HS-27A (cell line): ENCODE results near the gene MGAT5B.

Experiments
- DNase-seq: peaks from one replicate; pipeline ENCODE4 v3.0.0-alpha.2; 2012; ENCODE audit warnings: low read depth, missing footprints

Gene MGAT5B

DNA sequence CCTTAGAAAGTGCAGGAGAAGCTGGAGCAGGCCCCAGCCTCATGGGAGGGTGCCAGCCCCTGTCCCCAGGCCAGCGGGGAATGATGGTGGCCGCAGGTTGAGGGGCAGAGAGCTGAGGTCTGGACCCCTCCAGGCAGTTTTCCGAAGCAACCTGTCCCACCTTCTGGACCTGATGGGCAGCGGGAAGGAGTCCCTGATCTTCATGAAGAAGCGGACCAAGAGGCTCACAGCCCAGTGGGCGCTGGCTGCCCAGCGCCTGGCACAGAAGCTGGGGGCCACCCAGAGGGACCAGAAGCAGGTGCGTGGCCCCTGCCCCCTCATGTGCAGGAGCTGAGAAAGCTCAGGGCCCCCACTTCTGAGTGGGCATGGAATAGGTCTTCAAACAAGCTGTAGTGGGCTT lies 36.8 kb downstream of the MGAT5B start:
- DNase-seq, result no peak

GRCh38 chr17:76905836-76906235 lies 37.6 kb downstream of the MGAT5B start:
- DNase-seq, result no peak

DNA sequence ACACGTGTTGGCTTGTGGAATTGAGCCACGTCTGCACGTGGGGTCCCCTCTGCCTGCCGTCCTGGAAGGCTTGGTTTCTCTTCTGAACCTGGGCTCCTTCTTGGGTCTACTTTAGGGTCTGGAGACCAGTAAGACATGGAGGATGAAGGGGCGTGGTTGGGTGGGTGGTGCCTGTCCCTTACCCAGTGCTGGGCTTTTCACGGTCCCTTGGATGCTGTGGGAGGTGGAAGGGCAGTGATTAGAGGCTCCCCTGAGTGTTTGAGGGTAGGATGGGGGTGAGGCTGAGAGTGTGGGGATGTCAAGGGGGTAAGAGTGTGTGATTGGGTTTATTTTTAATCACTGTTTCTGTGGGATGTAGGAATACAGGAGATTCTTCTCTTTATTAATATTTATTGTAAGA lies 38.3 kb downstream of the MGAT5B start:
- no peak for DNase-seq

DNA sequence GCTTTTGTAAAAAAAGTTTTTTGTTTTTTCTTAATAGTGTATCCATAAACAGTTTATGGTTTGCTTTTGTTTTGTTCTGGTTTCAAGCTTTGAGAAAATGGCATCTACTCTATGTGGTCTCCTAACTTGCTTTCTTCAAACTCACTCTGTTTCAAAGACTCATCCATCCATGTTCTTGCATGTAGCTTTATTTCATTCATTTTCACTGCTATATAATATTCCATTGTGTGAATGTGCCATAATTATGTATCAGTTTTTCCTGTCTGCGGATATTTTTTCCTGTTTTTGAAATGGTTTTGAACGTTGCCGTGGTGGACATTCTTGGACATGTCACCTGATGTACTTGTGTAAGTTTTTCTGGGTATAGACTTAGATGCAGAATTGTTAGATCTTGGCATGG lies 39.1 kb downstream of the MGAT5B start:
- no peak for DNase-seq

- DNase-seq, result no peak
Observed at GRCh38 chr17:76909971-76910760, 42.0 kb downstream of the MGAT5B start.

DNA sequence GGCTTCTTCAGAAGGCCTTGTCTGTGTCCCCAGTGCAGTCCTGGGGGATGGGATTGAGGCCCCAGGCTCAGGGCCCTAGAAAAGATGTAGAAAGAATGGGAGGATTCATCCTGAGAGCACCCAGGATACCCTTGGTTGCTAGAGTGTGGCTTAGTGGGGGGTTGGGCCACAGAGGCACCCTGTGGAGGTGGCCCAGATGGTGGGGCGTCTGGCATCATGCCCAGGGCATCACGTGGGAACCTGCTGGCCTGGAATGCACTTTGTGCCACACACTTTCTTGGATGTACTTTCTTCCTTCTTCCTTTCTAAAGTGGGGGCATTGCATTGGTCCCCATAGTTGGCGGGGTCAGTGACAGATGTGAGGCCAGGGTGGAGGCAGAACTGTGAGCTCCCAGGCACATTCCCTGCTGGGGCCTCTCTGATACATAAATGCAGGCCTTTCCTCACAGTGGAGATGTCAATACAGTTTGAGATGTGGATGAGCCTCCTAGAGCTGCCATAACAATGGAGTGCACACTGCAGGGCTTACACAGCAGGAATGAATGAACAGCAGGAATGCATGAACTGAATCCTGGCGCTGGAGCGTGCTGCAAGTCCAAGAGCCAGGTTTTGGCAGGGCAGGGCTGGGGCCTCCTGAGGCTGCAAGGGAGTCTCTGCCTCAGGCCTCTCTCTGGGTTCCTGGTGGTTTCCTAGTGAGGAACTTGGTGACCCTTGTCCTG lies 43.3 kb downstream of the MGAT5B start:
- DNase-seq, result no peak

- no peak for DNase-seq
Observed at GRCh38 chr17:76912421-76913164, 44.4 kb downstream of the MGAT5B start.

DNA sequence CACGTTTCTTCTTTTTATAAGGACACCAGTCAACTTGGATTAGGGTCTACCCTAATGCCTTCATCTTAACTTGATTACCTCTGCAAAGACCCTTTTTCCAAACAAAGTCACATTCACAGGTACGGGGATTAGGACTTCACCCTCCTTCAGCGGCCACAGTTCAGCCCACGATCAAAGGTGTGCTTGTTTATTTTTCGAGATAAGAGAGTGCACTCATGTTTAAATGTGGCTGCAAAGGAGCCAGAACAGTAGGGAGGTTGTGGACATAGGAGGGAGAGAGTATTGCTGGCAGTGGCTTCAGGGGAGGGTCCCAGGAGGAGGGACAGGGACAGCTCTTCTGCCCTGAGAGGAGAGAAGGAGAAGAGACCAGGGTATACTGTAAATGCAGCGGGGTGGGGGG lies 46.7 kb downstream of the MGAT5B start:
- no peak for DNase-seq

GRCh38 chr17:76915840-76916510 lies 47.8 kb downstream of the MGAT5B start:
- DNase-seq, result no peak

- no peak for DNase-seq
Observed at GRCh38 chr17:76917829-76918228, 49.6 kb downstream of the MGAT5B start.

DNA sequence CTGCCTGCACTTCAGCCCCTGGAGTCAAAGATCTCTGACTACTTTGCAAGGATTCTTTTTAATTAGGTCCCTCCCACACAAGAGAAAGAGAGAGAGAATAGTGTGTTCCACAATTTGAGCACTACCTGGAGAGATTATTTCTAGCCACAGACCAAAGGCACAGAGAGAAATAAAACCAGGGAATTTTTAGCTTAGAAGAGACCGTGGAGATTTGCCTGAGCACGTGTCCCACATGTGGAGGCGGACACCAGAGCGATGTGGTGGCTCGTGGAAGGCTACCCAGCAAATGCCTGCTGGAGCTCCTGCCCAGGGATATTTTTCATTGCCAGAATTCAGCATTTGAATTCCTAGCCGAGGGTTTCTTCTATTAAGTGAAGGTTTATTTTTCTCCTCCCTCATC lies 50.6 kb downstream of the MGAT5B start:
- DNase-seq, result no peak

- no peak for DNase-seq
Observed at GRCh38 chr17:76920364-76921139, 52.3 kb downstream of the MGAT5B start.

DNA sequence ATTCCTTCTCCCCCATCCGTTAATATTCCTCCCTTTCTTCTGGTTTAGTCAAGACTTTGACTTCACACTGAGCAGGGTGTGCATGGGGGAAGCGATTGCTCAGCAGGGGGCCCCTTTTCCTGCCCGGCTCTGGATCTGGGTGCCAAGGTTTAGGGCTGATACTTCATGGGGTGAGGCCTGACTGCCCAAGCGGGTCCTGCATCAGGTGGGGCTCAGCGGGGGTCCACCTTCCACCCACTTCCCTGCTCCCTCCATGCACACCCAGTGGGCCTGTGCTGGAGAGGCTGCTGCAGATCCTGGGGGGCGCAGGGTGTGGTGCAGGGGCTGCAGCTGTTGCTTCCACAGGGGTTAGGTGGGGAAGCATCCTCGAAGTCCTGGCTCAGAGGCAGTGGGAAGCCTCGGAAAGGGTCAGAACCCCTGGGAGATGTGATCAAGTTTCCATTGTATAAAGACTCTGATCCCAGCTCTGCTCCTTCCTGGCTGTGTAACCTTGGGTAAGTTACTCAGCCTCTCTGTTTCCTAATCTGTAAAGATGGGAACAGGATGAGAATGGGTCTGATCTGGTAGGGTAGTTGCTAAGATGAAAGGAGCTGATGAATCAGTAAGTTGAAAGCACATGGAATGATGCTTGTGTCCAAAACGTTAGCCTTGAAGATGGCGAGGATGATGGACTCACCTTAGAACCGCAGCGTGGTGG lies 53.3 kb downstream of the MGAT5B start:
- no peak for DNase-seq

DNA sequence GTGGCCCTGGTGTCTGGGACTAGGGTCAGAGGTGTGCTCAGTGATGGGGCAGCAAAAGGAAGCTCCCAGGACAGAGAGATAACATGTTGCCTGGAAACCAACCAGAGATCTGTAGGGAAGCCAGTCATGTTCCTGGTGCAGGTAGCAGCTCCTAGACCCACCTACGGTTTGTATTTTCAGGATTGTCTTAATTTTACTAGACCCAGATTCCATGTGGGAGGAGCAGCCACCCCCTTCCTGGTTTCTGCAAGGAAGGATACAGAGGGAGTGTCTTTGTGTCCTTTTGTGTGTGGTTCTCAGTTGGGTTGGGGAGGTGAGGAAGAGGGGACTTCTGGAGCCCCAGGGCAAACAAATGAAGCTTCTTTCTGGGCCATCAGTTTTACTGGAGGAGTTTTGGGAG lies 53.9 kb downstream of the MGAT5B start:
- DNase-seq, result no peak

GRCh38 chr17:76922967-76923366 lies 54.8 kb downstream of the MGAT5B start:
- no peak for DNase-seq

DNA sequence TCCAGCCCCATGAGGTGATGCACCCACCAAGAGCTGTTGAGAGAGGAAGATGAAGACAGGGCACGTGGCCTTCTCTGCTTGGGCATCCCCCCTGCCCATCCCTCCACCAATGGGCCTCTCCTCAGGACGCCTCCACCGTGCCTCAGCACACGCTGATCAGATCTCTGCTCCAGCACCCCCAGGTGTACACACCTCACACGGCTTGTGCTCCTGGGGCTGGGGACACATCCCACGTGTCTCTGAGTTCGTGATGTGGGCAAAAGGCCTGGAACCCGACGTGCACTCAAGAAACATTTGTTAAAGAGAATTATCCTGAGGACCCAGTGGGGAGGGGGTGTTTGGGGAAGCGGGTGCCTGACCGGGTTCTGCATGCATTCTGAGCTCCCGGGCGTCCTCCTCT lies 55.3 kb downstream of the MGAT5B start:
- no peak for DNase-seq

GRCh38 chr17:76924345-76925342 lies 56.4 kb downstream of the MGAT5B start:
- DNase-seq, result no peak

GRCh38 chr17:76925441-76925891 lies 57.3 kb downstream of the MGAT5B start:
- DNase-seq, result no peak

GRCh38 chr17:76926237-76926866 lies 58.1 kb downstream of the MGAT5B start:
- no peak for DNase-seq
